ENCODE data around the gene DCTPP1. TPM values are rescaled to one million over a fixed set of nuclear protein-coding genes. Genes with fewer than 3 reads are reported as not detected.
A peak's percentile ranks its signal among the peaks of the same experiment; 100 is the strongest.
"Not testable (repeated sequence)": the region's sequence is repeated elsewhere in the genome, so short reads cannot be mapped to it uniquely, and the experiment has no call there.

DCTPP1 gene
- total and polyA plus RNA-seq, 2 donors from 2014 or later: 39.1 to 64.7 TPM

- peak in 1 of 5 donors; percentile 56 for DNase-seq
- Histone ChIP-seq H3K9me3 (ENCODE audit: control insufficient read depth in 2 of 3, insufficient read depth in 1 of 3, low read length in 3 of 3) (no peaks in the 10 kb centered on the region), H3K9ac (ENCODE audit: low read length in 3 of 3) (no peak overlapping the region), H3K27me3 (ENCODE audit: control insufficient read depth, insufficient read depth, low read length) (no peaks in the 10 kb centered on the region), H3K4me1 (ENCODE audit: control insufficient read depth in 2 of 3, insufficient read depth in 2 of 3, low read depth in 1 of 3, low read length in 3 of 3) (peaks cover 0 to 9% (median 6%) of the 10 kb centered on the region in 3 donors), H3K27ac (ENCODE audit: low read depth in 2 of 2, low read length in 2 of 2) (no peak overlapping the region), H3K36me3 (ENCODE audit: control insufficient read depth in 2 of 3, insufficient read depth in 3 of 3, low read length in 3 of 3) (peaks cover 0 to 3% (median 0%) of the 10 kb centered on the region in 3 donors), H3K4me3 (ENCODE audit: low read length in 3 of 3) (no peak overlapping the region)
- FAIRE-seq: no peak
- intact Hi-C loops (cut with DNase I): no loop called here
- no peak for TF ChIP-seq CTCF (IDR thresholded peaks at IDR 0.05; ENCODE audit: borderline replicate concordance, extremely low read depth, insufficient read depth)
Observed at GRCh38 chr16:30398661-30399434, 31.0 kb downstream of the DCTPP1 start.

DNA sequence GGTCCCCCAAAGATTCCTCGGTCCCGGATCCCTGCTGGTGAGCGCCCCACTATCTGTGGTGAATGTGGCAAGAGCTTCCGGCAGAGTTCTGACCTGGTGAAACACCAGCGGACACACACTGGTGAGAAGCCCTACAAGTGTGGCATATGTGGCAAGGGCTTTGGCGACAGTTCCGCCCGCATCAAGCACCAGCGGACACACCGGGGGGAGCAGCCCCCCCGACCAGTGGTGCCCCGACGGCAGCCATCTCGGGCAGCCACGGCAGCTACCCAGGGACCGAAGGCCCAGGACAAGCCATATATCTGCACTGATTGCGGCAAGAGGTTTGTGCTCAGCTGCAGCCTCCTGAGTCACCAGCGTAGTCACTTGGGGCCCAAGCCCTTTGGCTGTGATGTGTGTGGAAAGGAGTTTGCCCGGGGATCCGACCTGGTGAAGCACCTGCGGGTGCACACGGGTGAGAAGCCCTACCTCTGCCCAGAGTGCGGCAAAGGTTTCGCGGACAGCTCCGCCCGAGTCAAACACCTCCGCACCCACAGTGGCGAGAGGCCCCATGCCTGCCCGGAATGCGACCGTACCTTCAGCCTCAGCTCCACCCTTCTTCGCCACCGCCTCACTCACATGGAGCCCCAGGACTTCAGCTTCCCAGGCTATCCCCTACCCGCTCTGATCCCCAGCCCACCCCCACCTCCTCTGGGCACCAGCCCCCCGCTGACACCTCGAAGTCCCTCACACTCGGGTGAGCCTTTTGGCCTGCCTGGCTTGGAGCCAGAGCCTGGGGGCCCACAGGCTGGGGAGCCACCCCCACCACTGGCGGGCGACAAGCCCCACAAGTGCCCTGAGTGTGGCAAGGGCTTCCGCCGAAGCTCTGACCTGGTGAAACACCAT lies 31.8 kb downstream of the DCTPP1 start:
- no peak overlapping the region for H3K4me3 ChIP-seq (ENCODE audit: low read length in 3 of 3)
- intact Hi-C loops (cut with DNase I): no loop called here
- peaks cover 0 to 9% (median 6%) of the 10 kb centered on the region in 3 donors for H3K4me1 ChIP-seq (ENCODE audit: control insufficient read depth in 2 of 3, insufficient read depth in 2 of 3, low read depth in 1 of 3, low read length in 3 of 3)
- TF ChIP-seq CTCF (IDR thresholded peaks at IDR 0.05; ENCODE audit: borderline replicate concordance, extremely low read depth, insufficient read depth): no peak
- no peaks in the 10 kb centered on the region for H3K9me3 ChIP-seq (ENCODE audit: control insufficient read depth in 2 of 3, insufficient read depth in 1 of 3, low read length in 3 of 3)
- no peaks in the 10 kb centered on the region for H3K27me3 ChIP-seq (ENCODE audit: control insufficient read depth, insufficient read depth, low read length)
- no peak for FAIRE-seq
- no peak overlapping the region for H3K9ac ChIP-seq (ENCODE audit: low read length in 3 of 3)
- peak in 1 of 5 donors; percentile 54 for DNase-seq
- no peak overlapping the region for H3K27ac ChIP-seq (ENCODE audit: low read depth in 2 of 2, low read length in 2 of 2)
- peaks cover 0 to 3% (median 0%) of the 10 kb centered on the region in 3 donors for H3K36me3 ChIP-seq (ENCODE audit: control insufficient read depth in 2 of 3, insufficient read depth in 3 of 3, low read length in 3 of 3)

DNA sequence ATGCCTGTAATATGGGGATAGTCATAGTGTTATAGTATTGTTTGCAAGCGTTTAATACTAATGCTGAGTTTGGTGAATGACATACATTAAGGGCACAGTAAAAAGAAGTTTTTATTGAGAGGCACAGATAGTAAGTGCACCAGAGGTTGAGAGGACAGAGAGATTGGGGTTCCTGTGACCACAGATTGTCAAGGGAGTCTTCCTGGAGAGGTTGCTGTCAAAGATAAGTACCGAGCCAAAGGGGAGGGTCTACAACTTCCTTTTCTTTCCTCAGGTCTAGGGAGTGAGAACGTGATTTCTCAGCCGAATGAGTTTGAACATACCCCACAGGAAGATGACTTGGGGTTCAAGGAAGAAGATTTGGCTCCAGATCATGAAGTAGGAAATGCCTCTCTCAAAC lies 32.8 kb downstream of the DCTPP1 start:
- DNase-seq: no peak
- H3K9ac ChIP-seq (ENCODE audit: low read length in 3 of 3): no peak overlapping the region
- peaks cover 0 to 9% (median 6%) of the 10 kb centered on the region in 3 donors for H3K4me1 ChIP-seq (ENCODE audit: control insufficient read depth in 2 of 3, insufficient read depth in 2 of 3, low read depth in 1 of 3, low read length in 3 of 3)
- H3K9me3 ChIP-seq (ENCODE audit: control insufficient read depth in 2 of 3, insufficient read depth in 1 of 3, low read length in 3 of 3): no peaks in the 10 kb centered on the region
- TF ChIP-seq CTCF (IDR thresholded peaks at IDR 0.05; ENCODE audit: borderline replicate concordance, extremely low read depth, insufficient read depth): no peak
- no peak overlapping the region for H3K27ac ChIP-seq (ENCODE audit: low read depth in 2 of 2, low read length in 2 of 2)
- H3K27me3 ChIP-seq (ENCODE audit: control insufficient read depth, insufficient read depth, low read length): no peaks in the 10 kb centered on the region
- H3K36me3 ChIP-seq (ENCODE audit: control insufficient read depth in 2 of 3, insufficient read depth in 3 of 3, low read length in 3 of 3): peaks cover 0 to 3% (median 0%) of the 10 kb centered on the region in 3 donors
- no peak for FAIRE-seq
- no peak overlapping the region for H3K4me3 ChIP-seq (ENCODE audit: low read length in 3 of 3)
- intact Hi-C loops (cut with DNase I): no loop called here

GRCh38 chr16:30396627-30397026 lies 33.2 kb downstream of the DCTPP1 start:
- peak overlapping the region in 1 of 3 donors; percentile 76 for H3K4me3 ChIP-seq (ENCODE audit: low read length in 3 of 3)

More at GRCh38 chr16:30396627-30397026, 33.2 kb downstream of the DCTPP1 start:
- H3K36me3 ChIP-seq (ENCODE audit: control insufficient read depth in 2 of 3, insufficient read depth in 3 of 3, low read length in 3 of 3); H3K9ac ChIP-seq (ENCODE audit: low read length in 3 of 3); DNase-seq; H3K27me3 ChIP-seq (ENCODE audit: control insufficient read depth, insufficient read depth, low read length); H3K4me1 ChIP-seq (ENCODE audit: control insufficient read depth in 2 of 3, insufficient read depth in 2 of 3, low read depth in 1 of 3, low read length in 3 of 3); FAIRE-seq; H3K27ac ChIP-seq (ENCODE audit: low read depth in 2 of 2, low read length in 2 of 2); intact Hi-C loops (cut with DNase I); H3K9me3 ChIP-seq (ENCODE audit: control insufficient read depth in 2 of 3, insufficient read depth in 1 of 3, low read length in 3 of 3): not testable (repeated sequence)

All from kidney (tissue), 14 donors.